Endodermal cell (in vitro differentiated cells): ENCODE measurements around the gene SIM2. TPM values are rescaled to one million over a fixed set of nuclear protein-coding genes. Genes with fewer than 3 reads are reported as not detected.

Experiments
- DNase-seq: peaks from one replicate; pipeline ENCODE4 v3.0.0-alpha.2; 2017
- H3K27ac ChIP-seq: 2 replicates; pipeline ENCODE4 v1.5.1; 2013; ENCODE audit warnings: mild to moderate bottlenecking, low read depth, low read length, moderate library complexity
- H3K27me3 ChIP-seq: 2 replicates; pipeline ENCODE4 v1.6.1; 2013; ENCODE audit warnings: mild to moderate bottlenecking, low read length, moderate library complexity; ENCODE audit not compliant: insufficient read depth, control insufficient read depth, poor library complexity, severe bottlenecking
- H3K36me3 ChIP-seq: 2 replicates; pipeline ENCODE4 v1.7.0; 2013; ENCODE audit warnings: mild to moderate bottlenecking, low read length, moderate library complexity; ENCODE audit not compliant: control insufficient read depth, insufficient read depth
- H3K4me1 ChIP-seq: one replicate; pipeline ENCODE4 v1.7.0; 2013; ENCODE audit warnings: low read length; ENCODE audit not compliant: control insufficient read depth, insufficient read depth
- H3K4me3 ChIP-seq: 2 replicates; pipeline ENCODE4 v1.5.1; 2013; ENCODE audit warnings: mild to moderate bottlenecking, low read length, moderate library complexity
- H3K9ac ChIP-seq: 2 replicates; pipeline ENCODE4 v1.6.1; 2013; ENCODE audit warnings: mild to moderate bottlenecking, low read length, moderate library complexity; ENCODE audit not compliant: poor library complexity, severe bottlenecking; ENCODE audit errors: extremely low read depth
- H3K9me3 ChIP-seq: 2 replicates; pipeline ENCODE4 v1.6.1; 2013; ENCODE audit warnings: mild to moderate bottlenecking, low read length, moderate library complexity; ENCODE audit not compliant: control insufficient read depth
- H3K27ac Mint-ChIP-seq: 2 replicates; pipeline ENCODE4 v1.8.0; 2020; ENCODE audit warnings: mixed read lengths
- H3K27me3 Mint-ChIP-seq: 2 replicates; pipeline ENCODE4 v1.8.0; 2021; ENCODE audit warnings: mild to moderate bottlenecking, mixed read lengths; ENCODE audit not compliant: insufficient read depth
- H3K36me3 Mint-ChIP-seq: 2 replicates; pipeline ENCODE4 v1.8.0; 2020; ENCODE audit warnings: low read depth, mixed read lengths
- H3K4me1 Mint-ChIP-seq: 2 replicates; pipeline ENCODE4 v1.8.0; 2020; ENCODE audit warnings: mixed read lengths
- H3K4me3 Mint-ChIP-seq: 2 replicates; pipeline ENCODE4 v1.8.0; 2020; ENCODE audit warnings: mild to moderate bottlenecking, moderate library complexity, mixed read lengths
- H3K9me3 Mint-ChIP-seq: 2 replicates; pipeline ENCODE4 v1.8.0; 2020; ENCODE audit warnings: mild to moderate bottlenecking, mixed read lengths
- CTCF ChIP-seq: fragments of 200-600 bp; sonication (generic); conservative IDR thresholded peaks from 2 replicates; pipeline ENCODE4 v1.5.0; 2021; ENCODE audit warnings: antibody characterized with exemption, mild to moderate bottlenecking
- WGBS, 2 experiments: methylation state at CpG; one replicate each; pipeline versions ENCODE4 v1.1.5 to v1.1.7; 2013; ENCODE audit warnings: missing lambda C conversion rate in 2 of 2, mixed read lengths in 1 of 2; ENCODE audit not compliant: insufficient coverage in 1 of 2, insufficient read length in 1 of 2; 5-methylcytosine and 5-hydroxymethylcytosine counted together
- total RNA-seq, 2 donors: library from RNA; stranded (reverse); fragmentation: NEBNext Ultra II Directional in 1 of 2; extraction: Animal tissue kit (Norgen Biotek cat#: 25700) in 1 of 2; gene quantifications; 2 replicates in 1 of 2; 3 replicates in 1 of 2; pipeline ENCODE4 v1.2.1, GENCODE V29; 2021

SIM2 gene
- total RNA-seq, 2 donors from 2014 or later: not detected

- Mint-ChIP-seq H3K27me3 (peaks cover 69% of the 10 kb centered on the region), H3K4me1 (peaks cover 12% of the 10 kb centered on the region), H3K4me3 (no peak overlapping the region), H3K36me3 (no peaks in the 10 kb centered on the region), H3K27ac (no peak overlapping the region), H3K9me3 (no peaks in the 10 kb centered on the region)
- Histone ChIP-seq H3K36me3 (no peaks in the 10 kb centered on the region), H3K27ac (no peak overlapping the region), H3K27me3 (peaks cover 22% of the 10 kb centered on the region), H3K4me1 (peaks cover 4% of the 10 kb centered on the region), H3K9ac (no peak overlapping the region), H3K9me3 (no peaks in the 10 kb centered on the region), H3K4me3 (no peak overlapping the region)
- DNase-seq: no peak
- WGBS, 2 experiments: 92% methylated on average over 8 to 9 of the region's 9 CpGs
- no peak for TF ChIP-seq CTCF
Observed at GRCh38 chr21:36743446-36743845, 44.5 kb downstream of the SIM2 start.

- Mint-ChIP-seq H3K27ac (no peak overlapping the region), H3K9me3 (no peaks in the 10 kb centered on the region), H3K4me3 (no peak overlapping the region), H3K27me3 (peaks cover 69% of the 10 kb centered on the region), H3K4me1 (peaks cover 17% of the 10 kb centered on the region), H3K36me3 (no peaks in the 10 kb centered on the region)
- no peaks in the 10 kb centered on the region for H3K36me3 ChIP-seq
- peaks cover 4% of the 10 kb centered on the region for H3K4me1 ChIP-seq
- peaks cover 29% of the 10 kb centered on the region for H3K27me3 ChIP-seq
- WGBS, 2 experiments: 100% methylated on average over 1 to 3 of the region's 3 CpGs
- no peak overlapping the region for H3K9ac ChIP-seq
- no peak for DNase-seq
- TF ChIP-seq CTCF: no peak
- H3K9me3 ChIP-seq: no peaks in the 10 kb centered on the region
- H3K27ac ChIP-seq: no peak overlapping the region
- H3K4me3 ChIP-seq: no peak overlapping the region
Observed at GRCh38 chr21:36744190-36744559, 45.3 kb downstream of the SIM2 start.

- Histone ChIP-seq H3K9me3 (no peaks in the 10 kb centered on the region), H3K27me3 (peaks cover 34% of the 10 kb centered on the region), H3K4me3 (no peak overlapping the region), H3K4me1 (peaks cover 4% of the 10 kb centered on the region), H3K9ac (no peak overlapping the region), H3K36me3 (no peaks in the 10 kb centered on the region), H3K27ac (no peak overlapping the region)
- Mint-ChIP-seq H3K27ac (no peak overlapping the region), H3K4me3 (no peak overlapping the region), H3K36me3 (no peaks in the 10 kb centered on the region), H3K4me1 (peaks cover 21% of the 10 kb centered on the region), H3K9me3 (no peaks in the 10 kb centered on the region), H3K27me3 (peaks cover 69% of the 10 kb centered on the region)
- WGBS, 2 experiments: 88 to 90% methylated on average over 18 to 30 of the region's 30 CpGs
- DNase-seq: no peak
- TF ChIP-seq CTCF: no peak
Observed at GRCh38 chr21:36744560-36745231, 45.8 kb downstream of the SIM2 start.
